HEK293T (cell line): ENCODE measurements around the gene DARS2.

Experiments
- ARNT ChIP-seq: fragments of 450-650 bp; IDR thresholded peaks from 2 replicates; pipeline ENCODE4 v1.6.1; 2017; ENCODE audit warnings: mild to moderate bottlenecking
- BHLHE40 ChIP-seq: fragments of 450-650 bp; IDR thresholded peaks from 2 replicates; pipeline ENCODE4 v1.6.1; 2016; ENCODE audit warnings: mild to moderate bottlenecking, moderate library complexity, borderline replicate concordance
- ELF4 ChIP-seq: fragments of 450-650 bp; IDR thresholded peaks from 2 replicates; pipeline ENCODE4 v1.6.1; 2017; ENCODE audit warnings: antibody characterized with exemption
- FOXA1 ChIP-seq: fragments of 450-650 bp; IDR thresholded peaks from 2 replicates; pipeline ENCODE4 v1.6.1; 2016; ENCODE audit warnings: mild to moderate bottlenecking
- FOXK2 ChIP-seq: fragments of 450-650 bp; IDR thresholded peaks from 2 replicates; pipeline ENCODE4 v1.6.1; 2016; ENCODE audit warnings: mild to moderate bottlenecking
- FOXM1 ChIP-seq: fragments of 450-650 bp; IDR thresholded peaks from 2 replicates; pipeline ENCODE4 v1.6.1; 2017; ENCODE audit warnings: mild to moderate bottlenecking, borderline replicate concordance
- SP1 ChIP-seq: fragments of 450-650 bp; IDR thresholded peaks from 2 replicates; pipeline ENCODE4 v1.6.1; 2017
- SUZ12 ChIP-seq: fragments of 450-650 bp; IDR thresholded peaks from 2 replicates; pipeline ENCODE4 v1.6.1; 2016; ENCODE audit warnings: mild to moderate bottlenecking
- ZNF384 ChIP-seq: fragments of 450-650 bp; IDR thresholded peaks from 2 replicates; pipeline ENCODE4 v1.6.1; 2016

DNA sequence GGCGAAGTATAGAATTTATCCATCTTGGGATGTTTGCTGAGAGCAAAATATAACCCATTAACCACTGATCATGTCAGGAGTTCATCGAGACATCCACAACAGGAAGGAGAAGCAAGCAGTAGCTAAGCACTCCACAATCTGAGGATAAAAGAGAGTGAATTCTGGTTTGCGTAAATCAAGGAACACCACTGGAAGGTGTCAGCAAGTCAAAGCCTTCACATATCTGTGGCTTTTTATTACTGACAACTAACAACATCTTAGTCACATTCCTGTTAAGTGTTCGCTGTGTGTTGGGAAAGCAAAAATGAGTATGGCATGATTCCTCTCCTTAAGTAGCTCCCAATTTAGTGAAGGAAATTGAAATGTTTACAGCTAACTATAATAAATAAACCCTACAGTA is 44.5 kb upstream of the DARS2 start:
- TF ChIP-seq SUZ12 (no peak), ZNF384 (no peak), BHLHE40 (no peak), FOXM1 (no peak), FOXA1 (no peak), ELF4 (no peak), FOXK2 (no peak), ARNT (no peak), SP1 (no peak)
